HG03280 (cell line): ENCODE data around the gene BANF2.

Experiments used
- ATAC-seq: cut with Tn5 transposase; IDR thresholded peaks from one replicate; pipeline ENCODE4 v1.9.1; 2021; ENCODE audit warnings: mild to moderate bottlenecking, moderate library complexity; ENCODE audit not compliant: unreplicated experiment

Gene BANF2

GRCh38 chr20:17708675-17709360 lies 9.1 kb downstream of the BANF2 start:
- ATAC-seq: no peak

- ATAC-seq: no peak
These were observed 9.9 kb downstream of the BANF2 start for GRCh38 chr20:17709361-17710293.

- no peak for ATAC-seq
These were observed 10.9 kb downstream of the BANF2 start for GRCh38 chr20:17710379-17711266.

GRCh38 chr20:17711267-17711627 lies 11.5 kb downstream of the BANF2 start:
- ATAC-seq: no peak

GRCh38 chr20:17712201-17712600 lies 12.4 kb downstream of the BANF2 start:
- ATAC-seq: no peak

- no peak for ATAC-seq
These were observed 12.9 kb downstream of the BANF2 start for GRCh38 chr20:17712708-17713107.

GRCh38 chr20:17714597-17714996 lies 14.8 kb downstream of the BANF2 start:
- no peak for ATAC-seq

GRCh38 chr20:17715075-17715474 lies 15.3 kb downstream of the BANF2 start:
- no peak for ATAC-seq

GRCh38 chr20:17716331-17716730 lies 16.6 kb downstream of the BANF2 start:
- ATAC-seq: no peak

- no peak for ATAC-seq
These were observed 21.0 kb downstream of the BANF2 start for GRCh38 chr20:17720755-17721154.

GRCh38 chr20:17721802-17722486 lies 22.2 kb downstream of the BANF2 start:
- ATAC-seq: no peak

GRCh38 chr20:17722493-17723300 lies 22.9 kb downstream of the BANF2 start:
- ATAC-seq: no peak

GRCh38 chr20:17723301-17723691 lies 23.5 kb downstream of the BANF2 start:
- no peak for ATAC-seq

GRCh38 chr20:17725094-17725835 lies 25.5 kb downstream of the BANF2 start:
- ATAC-seq: no peak

GRCh38 chr20:17726902-17727301 lies 27.1 kb downstream of the BANF2 start:
- ATAC-seq: no peak

GRCh38 chr20:17727351-17727750 lies 27.6 kb downstream of the BANF2 start:
- ATAC-seq: no peak

- no peak for ATAC-seq
These were observed 28.3 kb downstream of the BANF2 start for GRCh38 chr20:17728074-17728473.

- no peak for ATAC-seq
These were observed 30.3 kb downstream of the BANF2 start for GRCh38 chr20:17730071-17730470.

- ATAC-seq: no peak
These were observed 31.5 kb downstream of the BANF2 start for GRCh38 chr20:17731233-17731632.
